GM12878 (cell line): ENCODE data around the gene TCF23. TPM values are rescaled to one million over a fixed set of nuclear protein-coding genes. Genes with fewer than 3 reads are reported as not detected.
"Not testable (repeated sequence)": the region's sequence is repeated elsewhere in the genome, so short reads cannot be mapped to it uniquely, and the experiment has no call there.

ENCODE experiments used
- ATAC-seq: fragments of 200-7000 bp; cut with Tn5 transposase; 3 replicates; pipeline ENCODE4 v1.9.1; 2020; ENCODE audit warnings: mild to moderate bottlenecking, moderate library complexity
- BruUV-seq: library from RNA; stranded (reverse); fragments of 400-500 nt; replicated peaks from 2 replicates; lab custom pipeline; 2021; lab: Mats Ljungman, UMichigan
- CTCF ChIA-PET: fragments of 300-600 bp; sonication (Branson Sonifier 250); formaldehyde crosslinking; extraction: SDS; loops from one replicate; lab custom pipeline; 2021; ENCODE audit warnings: inconsistent platforms; lab: Yijun Ruan, JAX
- POLR2A ChIA-PET: fragments of 350-600 bp; formaldehyde crosslinking; extraction: SDS; loops from one replicate; lab custom pipeline; 2021; ENCODE audit warnings: inconsistent platforms; lab: Charles Lee
- RAD21 ChIA-PET: fragments of 300-600 bp; sonication (Branson Sonifier 250); formaldehyde crosslinking; loops from one replicate; lab custom pipeline; 2023; ENCODE audit warnings: antibody characterized with exemption; ENCODE audit not compliant: unreplicated experiment; lab: Charles Lee
- SMC1A ChIA-PET: fragments of 300-600 bp; sonication (Branson Sonifier 250); formaldehyde crosslinking; loops from one replicate; lab custom pipeline; 2023; ENCODE audit not compliant: unreplicated experiment, uncharacterized antibody; lab: Charles Lee
- DNase-seq: peaks from one replicate; pipeline ENCODE4 v3.0.0-alpha.2; 2011; ENCODE audit warnings: low read depth, low spot score
- FAIRE-seq: peaks from 3 replicates; lab custom pipeline; 2011; peaks lifted over from hg19 to GRCh38; lab: Jason Lieb, UNC
- H2AFZ ChIP-seq: 2 replicates; pipeline ENCODE4 v1.6.0; 2011; ENCODE audit warnings: low read depth, low read length, control low read depth; ENCODE audit not compliant: control insufficient read depth
- H3K27ac ChIP-seq: 2 replicates; pipeline ENCODE4 v1.5.1; 2011; ENCODE audit warnings: control low read depth; ENCODE audit not compliant: control insufficient read depth, insufficient read depth
- H3K27me3 ChIP-seq, 2 experiments: replicated peaks in 1 of 2; 2 replicates each; pipeline versions ENCODE4 v1.6.0 to v1.6.1; 2011; ENCODE audit warnings: low read length in 1 of 2; ENCODE audit not compliant: control insufficient read depth in 2 of 2, insufficient read depth in 2 of 2
- H3K36me3 ChIP-seq, 2 experiments: 2 replicates each; pipeline ENCODE4 v1.5.1; 2011; ENCODE audit warnings: low read length in 1 of 2; ENCODE audit not compliant: control insufficient read depth in 2 of 2, insufficient read depth in 2 of 2
- H3K4me1 ChIP-seq: 2 replicates; pipeline ENCODE4 v1.6.1; 2011; ENCODE audit warnings: mild to moderate bottlenecking, low read length, moderate library complexity, mixed read lengths; ENCODE audit not compliant: control insufficient read depth, insufficient read depth
- H3K4me2 ChIP-seq: 2 replicates; pipeline ENCODE4 v1.6.0; 2011; ENCODE audit warnings: control low read depth; ENCODE audit not compliant: control insufficient read depth, insufficient read depth
- H3K4me3 ChIP-seq: fragments of 200-600 bp; sonication (generic); 2 replicates; pipeline ENCODE4 v1.5.1; 2016
- H3K79me2 ChIP-seq: 2 replicates; pipeline ENCODE4 v1.6.0; 2011; ENCODE audit warnings: low read length; ENCODE audit not compliant: control insufficient read depth, insufficient read depth
- H3K9ac ChIP-seq: 2 replicates; pipeline ENCODE4 v1.8.0; 2011; ENCODE audit warnings: low read length, control low read depth, mixed read lengths; ENCODE audit not compliant: control insufficient read depth, insufficient read depth
- H3K9me3 ChIP-seq: replicated peaks from 3 replicates; pipeline ENCODE4 v1.5.1; 2011; ENCODE audit warnings: mild to moderate bottlenecking, low read length; ENCODE audit not compliant: control insufficient read depth, insufficient read depth
- H4K20me1 ChIP-seq: 2 replicates; pipeline ENCODE4 v1.6.0; 2011; ENCODE audit not compliant: control insufficient read depth, insufficient read depth
- BCLAF1 ChIP-seq: fragments of 450-650 bp; IDR thresholded peaks from 2 replicates; pipeline ENCODE4 v1.6.1; 2017; ENCODE audit warnings: antibody characterized with exemption, mild to moderate bottlenecking, moderate library complexity
- CREM ChIP-seq: IDR thresholded peaks from 2 replicates; pipeline ENCODE4 v1.6.1; 2014; ENCODE audit warnings: antibody characterized with exemption, low read depth
- RAD51 ChIP-seq: fragments of 450-650 bp; IDR thresholded peaks from 2 replicates; pipeline ENCODE4 v1.6.1; 2016; ENCODE audit warnings: moderate library complexity, mild to moderate bottlenecking, inconsistent platforms
- RCOR1 ChIP-seq: conservative IDR thresholded peaks from 2 replicates; pipeline ENCODE4 v1.6.1; 2012; ENCODE audit warnings: low read depth, low read length, improper control_type of control experiment
- SIX5 ChIP-seq: IDR thresholded peaks from 2 replicates; pipeline ENCODE4 v1.6.1; 2011; ENCODE audit warnings: mild to moderate bottlenecking, low read depth, low read length, moderate library complexity; ENCODE audit not compliant: severe bottlenecking
- SUZ12 ChIP-seq: fragments of 200-600 bp; sonication (generic); IDR thresholded peaks from one replicate; pipeline ENCODE4 v1.6.1; 2018; ENCODE audit warnings: antibody characterized with exemption, mild to moderate bottlenecking; ENCODE audit not compliant: unreplicated experiment
- TBL1XR1 ChIP-seq: IDR thresholded peaks from 2 replicates; pipeline ENCODE4 v1.6.1; 2012; ENCODE audit warnings: low read depth, low read length, improper control_type of control experiment
- WGBS: methylation state at CpG from one replicate; pipeline ENCODE4 v1.1.6; 2016; ENCODE audit warnings: low lambda C conversion rate; ENCODE audit not compliant: insufficient replicate concordance, insufficient coverage; ENCODE audit errors: missing lambda C conversion rate; 5-methylcytosine and 5-hydroxymethylcytosine counted together
- in situ Hi-C: fragments of 300-500 bp; cut with MboI; formaldehyde crosslinking; loops from 9 replicates; pipeline ENCODE4 v1.14.3; 2018; ENCODE audit warnings: mixed read lengths
- intact Hi-C: fragments of 100-400 bp; cut with micrococcal nuclease; formaldehyde crosslinking; loops from one replicate; pipeline ENCODE4 v1.14.2; 2022; ENCODE audit not compliant: unreplicated experiment
- polyA plus RNA-seq, 11 experiments: library from polyadenylated mRNA; depleted of rRNA in 4 of 11; unstranded in 6 of 11; stranded (reverse) in 5 of 11; fragments of >200 nt; fragmentation: Nextera tagmentation in 4 of 11; fragmentation: Illumina TruSeq in 1 of 11; extraction: Ambion mirVana in 4 of 11; extraction: Trizol in 1 of 11; gene quantifications; 1 replicate in 1 of 11; 2 replicates in 10 of 11; pipeline versions ENCODE4 v1.2.1 to v1.2.3, GENCODE V29; 2011 to 2016; ENCODE audit warnings: inconsistent platforms in 2 of 11, missing spikeins in 2 of 11, low read depth in 1 of 11
- total RNA-seq, 4 experiments: library from RNA; depleted of rRNA in 3 of 4; stranded (reverse); fragments of >200 nt in 3 of 4; fragmentation: Illumina TruSeq in 1 of 4; extraction: Trizol in 1 of 4; gene quantifications; 2 replicates each; pipeline versions ENCODE4 v1.2.1 to v1.2.3, GENCODE V29; 2013 to 2021
- TF ChIP-seq, protein P1 (sequence below): IDR thresholded peaks from 2 replicates; pipeline ENCODE4 v1.6.1; 2011; ENCODE audit warnings: borderline replicate concordance, low read depth, mild to moderate bottlenecking, moderate library complexity, mixed read lengths, low read length; ENCODE audit not compliant: insufficient read depth; ENCODE audit errors: extremely low read length

TCF23 gene
- total and polyA plus RNA-seq, 10 of the 15 experiments (the other 5 are each of a cell fraction or from before 2014, with no cell fraction given): not detected

DNA sequence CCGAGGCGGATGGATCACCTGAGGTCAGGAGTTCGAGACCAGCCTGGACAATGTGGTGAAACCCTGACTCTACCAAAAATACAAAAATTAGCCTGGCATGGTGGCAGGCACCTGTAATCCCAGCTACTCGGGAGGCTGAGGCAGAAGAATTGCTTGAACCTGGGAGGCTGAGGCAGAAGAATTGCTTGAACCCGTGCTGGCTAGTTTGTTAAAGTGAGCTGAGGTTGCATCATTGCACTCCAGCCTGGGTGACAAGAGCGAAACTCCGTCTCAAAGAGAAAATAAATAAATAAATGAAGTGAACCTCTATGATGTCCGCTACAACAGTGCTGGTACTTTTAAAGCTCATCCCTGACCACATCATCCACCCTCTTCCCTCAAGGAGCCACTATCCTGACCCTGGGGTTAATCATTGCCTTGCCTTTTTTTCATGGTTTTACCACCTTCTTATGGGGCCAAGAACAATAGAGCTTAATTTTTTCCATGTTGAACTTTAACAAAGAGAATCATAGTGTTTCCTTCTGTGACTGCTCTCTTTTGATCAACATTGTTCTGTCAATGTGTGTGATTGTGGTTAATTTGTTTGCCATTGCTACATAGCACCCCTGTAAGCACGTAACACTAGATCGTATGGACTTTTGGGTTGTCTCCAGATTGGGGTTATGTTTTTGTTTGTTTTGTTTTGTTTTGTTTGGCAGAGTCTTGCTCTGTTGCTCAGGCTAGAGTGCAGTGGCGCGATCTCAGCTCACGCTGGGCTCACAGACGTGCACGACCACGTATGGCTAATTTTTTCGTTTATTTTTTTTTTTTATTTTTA lies 45.9 kb downstream of the TCF23 start (continued):
- TF ChIP-seq, protein P1, sequence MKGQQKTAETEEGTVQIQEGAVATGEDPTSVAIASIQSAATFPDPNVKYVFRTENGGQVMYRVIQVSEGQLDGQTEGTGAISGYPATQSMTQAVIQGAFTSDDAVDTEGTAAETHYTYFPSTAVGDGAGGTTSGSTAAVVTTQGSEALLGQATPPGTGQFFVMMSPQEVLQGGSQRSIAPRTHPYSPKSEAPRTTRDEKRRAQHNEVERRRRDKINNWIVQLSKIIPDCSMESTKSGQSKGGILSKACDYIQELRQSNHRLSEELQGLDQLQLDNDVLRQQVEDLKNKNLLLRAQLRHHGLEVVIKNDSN: no peak
- TF ChIP-seq CREM (no peak), RCOR1 (no peak), BCLAF1 (no peak), SIX5 (no peak), SUZ12 (no peak), TBL1XR1 (no peak), RAD51 (no peak)
- TF ChIP-seq, all 136 proteins: peak for 0

DNA sequence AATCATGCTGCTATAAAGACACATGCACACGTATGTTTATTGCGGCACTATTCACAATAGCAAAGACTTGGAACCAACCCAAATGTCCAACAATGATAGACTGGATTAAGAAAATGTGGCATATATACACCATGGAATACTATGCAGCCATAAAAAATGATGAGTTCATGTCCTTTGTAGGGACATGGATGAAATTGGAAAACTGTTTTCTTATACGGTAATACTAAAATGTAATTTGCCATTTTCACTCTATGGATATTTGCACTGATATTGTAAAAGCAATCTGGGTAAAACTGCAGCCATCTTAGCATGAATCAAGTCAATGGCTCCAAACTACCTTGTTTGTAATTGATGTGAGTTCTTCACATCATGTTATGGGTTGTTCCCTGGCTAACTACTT lies 47.0 kb downstream of the TCF23 start:
- H3K36me3 ChIP-seq, H3K9me3 ChIP-seq, ATAC-seq, DNase-seq, BruUV-seq, H3K4me2 ChIP-seq, H2AFZ ChIP-seq, H3K27me3 ChIP-seq, RAD21 ChIA-PET, H4K20me1 ChIP-seq, SMC1A ChIA-PET, CTCF ChIA-PET, H3K27ac ChIP-seq, H3K4me3 ChIP-seq, intact Hi-C loops, H3K9ac ChIP-seq, H3K79me2 ChIP-seq, H3K4me1 ChIP-seq: not testable (repeated sequence)
- in situ Hi-C loops: loop anchor here (5.0 kb wide), 1 partner anchor 228 kb away; no protein-coding TSS in a partner anchor
- POLR2A ChIA-PET: interaction anchor here (0.6 kb wide), 1 partner anchor 13 kb away, joined by 3 read pairs; no protein-coding TSS in a partner anchor
- peak; percentile 38 for FAIRE-seq
- WGBS: 96% methylated on average over 1 of the region's 3 CpGs

DNA sequence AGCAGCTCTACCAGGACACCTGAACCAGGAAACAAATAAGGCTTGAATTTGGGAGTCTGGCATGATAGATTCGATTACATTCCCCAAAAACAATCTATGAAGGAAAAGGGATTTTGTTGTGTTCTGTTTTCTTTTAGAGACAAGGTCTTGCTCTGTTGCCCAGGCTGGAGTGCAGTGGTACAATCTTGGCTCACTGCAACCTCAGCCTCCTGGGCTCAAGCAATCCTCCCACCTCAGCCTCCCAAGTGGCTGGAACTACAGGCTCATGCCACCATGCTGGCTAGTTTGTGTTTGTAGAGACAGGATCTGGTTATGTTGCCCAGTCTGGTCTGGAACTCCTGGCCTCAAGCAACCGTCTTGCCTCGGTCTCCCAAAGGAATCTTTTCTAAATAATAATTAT lies 49.3 kb downstream of the TCF23 start:
- H3K9ac ChIP-seq, H2AFZ ChIP-seq, H3K27ac ChIP-seq, H3K4me3 ChIP-seq, DNase-seq, FAIRE-seq, CTCF ChIA-PET, intact Hi-C loops, H4K20me1 ChIP-seq, SMC1A ChIA-PET, H3K4me1 ChIP-seq, H3K27me3 ChIP-seq, POLR2A ChIA-PET, H3K9me3 ChIP-seq, H3K79me2 ChIP-seq, RAD21 ChIA-PET, ATAC-seq, H3K4me2 ChIP-seq, BruUV-seq: not testable (repeated sequence)
- H3K36me3 ChIP-seq: peaks cover 9 to 13% of the 10 kb centered on the region in 2 experiments; a peak in 3 of 4 replicates
- 96% methylated on average over 3 of the region's 3 CpGs for WGBS
- in situ Hi-C loops: loop anchor here (5.0 kb wide), 1 partner anchor 231 kb away; no protein-coding TSS in a partner anchor
